Right cardiac atrium (tissue), 5 donors: Measurements from ENCODE around the gene PARD6A. TPM values are rescaled to one million over a fixed set of nuclear protein-coding genes. Genes with fewer than 3 reads are reported as not detected.

Source experiments
- ATAC-seq, 2 donors: fragments of 200-7000 bp; cut with Tn5 transposase; one replicate each; pipeline versions ENCODE4 v1.8.0 to v1.9.1; 2020; ENCODE audit warnings: moderate library complexity in 2 of 2, mild to moderate bottlenecking in 1 of 2
- DNase-seq, 3 donors: peaks; one replicate each; pipeline ENCODE4 v3.0.0-alpha.2; 2020
- H3K27ac ChIP-seq: one replicate; pipeline ENCODE4 v1.5.1; 2013; ENCODE audit warnings: mild to moderate bottlenecking, low read length, control low read depth, moderate library complexity
- H3K27me3 ChIP-seq: one replicate; pipeline ENCODE4 v1.6.1; 2013; ENCODE audit not compliant: control insufficient read depth, insufficient read depth
- H3K4me1 ChIP-seq: one replicate; pipeline ENCODE4 v1.6.1; 2013; ENCODE audit warnings: low read length; ENCODE audit not compliant: control insufficient read depth, insufficient read depth
- H3K4me3 ChIP-seq: one replicate; pipeline ENCODE4 v1.5.1; 2013; ENCODE audit warnings: low read length, control low read depth
- H3K9me3 ChIP-seq: one replicate; pipeline ENCODE4 v1.6.1; 2013; ENCODE audit warnings: low read length; ENCODE audit not compliant: control insufficient read depth
- WGBS: extraction: QIAGEN DNeasy Blood & Tissue Kit; methylation state at CpG from one replicate; pipeline ENCODE4 v1.1.7; 2013; 5-methylcytosine and 5-hydroxymethylcytosine counted together
- intact Hi-C, 4 donors: fragments of 100-400 bp; cut with DNase I; formaldehyde crosslinking; loops; one replicate each; pipeline versions ENCODE4 v1.11.0 to v1.14.0; 2022 to 2023
- polyA plus RNA-seq: library from polyadenylated mRNA; stranded (reverse); fragments of 200-250 nt; gene quantifications from one replicate; pipeline ENCODE4 v1.2.3, GENCODE V29; 2013
- total RNA-seq, 4 donors: library from RNA; stranded (reverse); fragmentation: NEBNext Ultra II Directional; extraction: Animal tissue kit (Norgen Biotek cat#: 25700); gene quantifications; one replicate each; pipeline ENCODE4 v1.2.1, GENCODE V29; 2021
- donor health status: healthy with polysubstance abuse.
- donor health status: DM: no; HTN: yes; CAD: no.
- donor health status: DM: no; HTN: no; CAD: no.
- donor health status: DM: no; HTN: yes; CAD: no; lungs with severe emphysema.
- donor health status: DM: yes; HTN: yes; CAD: no.

Gene PARD6A
- total and polyA plus RNA-seq, 5 donors: 3.1 to 3.5 (median 3.5) TPM

DNA sequence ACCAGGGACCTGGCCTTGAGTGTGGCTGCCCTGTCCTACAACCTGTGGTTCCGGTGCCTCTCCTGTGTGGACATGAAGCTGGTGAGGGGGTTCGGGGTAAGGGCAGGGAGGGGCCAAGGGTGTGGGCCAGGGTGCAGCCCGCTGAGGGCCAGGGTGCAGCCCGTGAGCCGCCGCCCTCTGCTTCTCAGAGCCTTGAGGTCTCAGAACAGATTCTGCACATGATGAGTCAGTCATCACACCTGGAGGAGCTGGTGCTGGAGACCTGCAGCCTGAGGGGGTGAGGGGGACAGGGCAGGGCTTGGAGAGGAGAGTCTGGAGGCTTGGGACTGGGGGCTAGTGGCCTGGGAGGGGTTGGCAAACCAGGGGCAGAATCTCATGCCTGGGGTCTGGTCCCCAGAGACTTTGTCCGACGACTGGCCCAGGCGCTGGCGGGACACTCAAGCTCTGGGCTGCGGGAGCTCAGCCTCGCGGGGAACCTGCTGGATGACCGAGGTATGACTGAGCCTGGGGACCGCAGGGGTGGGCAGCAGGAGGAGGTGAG lies 13.6 kb upstream of the PARD6A start:
- DNase-seq (peak in 1 of 3 donors; percentile 26), ATAC-seq (no peak)
- 71% methylated on average over 15 of the region's 15 CpGs for WGBS
- Histone ChIP-seq H3K27me3 (no peaks in the 10 kb centered on the region), H3K27ac (no peak overlapping the region), H3K4me3 (no peak overlapping the region), H3K9me3 (no peaks in the 10 kb centered on the region), H3K4me1 (no peaks in the 10 kb centered on the region)
- intact Hi-C loops: loop anchor here in 1 of 4 donors (10.0 kb wide), 1 partner anchor 82 kb away; the partner anchor contains the start of gene CTCF

DNA sequence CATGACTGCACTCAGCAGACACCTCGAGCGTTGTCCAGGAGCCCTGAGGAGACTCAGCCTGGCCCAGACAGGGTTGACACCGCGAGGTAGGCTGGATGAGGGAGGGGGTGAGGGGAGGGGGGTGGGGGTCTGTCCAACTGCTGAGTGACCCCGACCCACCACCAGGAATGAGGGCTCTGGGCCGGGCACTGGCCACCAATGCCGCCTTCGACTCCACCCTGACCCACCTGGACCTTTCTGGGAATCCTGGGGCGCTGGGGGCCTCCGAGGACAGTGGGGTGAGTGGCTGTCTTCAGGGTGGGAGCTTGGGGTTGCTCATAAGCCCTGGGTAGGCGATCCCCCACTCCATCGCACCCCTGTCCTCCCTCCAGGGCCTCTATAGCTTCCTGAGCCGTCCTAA lies 13.1 kb upstream of the PARD6A start:
- intact Hi-C loops: loop anchor here in 1 of 4 donors (10.0 kb wide), 1 partner anchor 83 kb away; the partner anchor contains the start of gene CTCF
- Histone ChIP-seq H3K27ac (no peak overlapping the region), H3K4me1 (no peaks in the 10 kb centered on the region), H3K9me3 (no peaks in the 10 kb centered on the region), H3K4me3 (no peak overlapping the region), H3K27me3 (no peaks in the 10 kb centered on the region)
- DNase-seq (peak in 1 of 3 donors; percentile 28), ATAC-seq (no peak)
- 69% methylated on average over 13 of the region's 13 CpGs for WGBS

GRCh38 chr16:67648088-67648763 lies 12.5 kb upstream of the PARD6A start:
- ATAC-seq (no peak), DNase-seq (peak in 1 of 3 donors; percentile 44)
- H3K27me3 ChIP-seq: no peaks in the 10 kb centered on the region
- peaks cover 2% of the 10 kb centered on the region for H3K4me1 ChIP-seq
- WGBS: 20% methylated on average over 65 of the region's 65 CpGs
- H3K27ac ChIP-seq: no peak overlapping the region
- no peak overlapping the region for H3K4me3 ChIP-seq
- intact Hi-C loops: loop anchor here in 1 of 4 donors (10.0 kb wide), 1 partner anchor 83 kb away; the partner anchor contains the start of gene CTCF
- H3K9me3 ChIP-seq: no peaks in the 10 kb centered on the region

DNA sequence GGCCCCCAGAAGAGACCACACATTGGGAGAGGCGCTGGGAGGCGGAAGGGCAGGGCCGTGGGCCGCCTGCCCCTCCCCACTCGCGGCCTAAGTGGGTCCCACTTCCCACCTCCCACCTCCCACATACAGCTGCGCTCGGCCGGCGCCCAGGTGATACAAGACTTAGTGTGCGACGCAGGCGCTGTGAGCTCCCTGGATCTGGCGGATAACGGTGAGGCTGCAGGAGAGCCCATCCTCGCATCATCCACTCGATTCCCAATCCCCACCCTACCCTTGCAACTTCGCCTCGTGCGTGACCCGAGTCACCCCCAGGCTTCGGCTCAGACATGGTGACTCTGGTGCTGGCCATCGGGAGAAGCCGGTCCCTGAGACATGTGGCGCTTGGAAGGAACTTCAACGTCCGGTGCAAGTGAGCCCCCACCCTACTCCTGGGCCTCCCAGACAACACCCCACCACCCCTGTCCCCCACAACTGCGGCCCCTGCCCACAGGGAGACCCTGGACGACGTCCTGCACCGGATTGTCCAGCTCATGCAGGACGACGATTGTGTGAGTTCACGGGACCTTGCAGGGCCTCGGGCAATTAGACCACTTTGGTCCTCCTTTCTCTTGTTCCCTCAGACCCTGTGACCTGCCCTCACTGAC lies 11.9 kb upstream of the PARD6A start:
- intact Hi-C loops: loop anchor here in 1 of 4 donors (10.0 kb wide), 1 partner anchor 84 kb away; the partner anchor contains the start of gene CTCF
- ATAC-seq: no peak
- no peak overlapping the region for H3K27ac ChIP-seq
- peak in 1 of 3 donors; percentile 38 for DNase-seq
- no peak overlapping the region for H3K4me3 ChIP-seq
- H3K4me1 ChIP-seq: peaks cover 2% of the 10 kb centered on the region
- 46% methylated on average over 35 of the region's 35 CpGs for WGBS
- H3K27me3 ChIP-seq: no peaks in the 10 kb centered on the region
- no peaks in the 10 kb centered on the region for H3K9me3 ChIP-seq

GRCh38 chr16:67649494-67649931 lies 11.2 kb upstream of the PARD6A start:
- Histone ChIP-seq H3K27ac (no peak overlapping the region), H3K27me3 (no peaks in the 10 kb centered on the region), H3K4me1 (peaks cover 2% of the 10 kb centered on the region), H3K4me3 (no peak overlapping the region), H3K9me3 (no peaks in the 10 kb centered on the region)
- intact Hi-C loops: loop anchor here in 1 of 4 donors (10.0 kb wide), 1 partner anchor 85 kb away; the partner anchor contains the start of gene CTCF
- DNase-seq (peak in 2 of 3 donors; percentile 72 to 74), ATAC-seq (peak; percentile 24 to 50)
- WGBS: 17% methylated on average over 34 of the region's 34 CpGs

DNA sequence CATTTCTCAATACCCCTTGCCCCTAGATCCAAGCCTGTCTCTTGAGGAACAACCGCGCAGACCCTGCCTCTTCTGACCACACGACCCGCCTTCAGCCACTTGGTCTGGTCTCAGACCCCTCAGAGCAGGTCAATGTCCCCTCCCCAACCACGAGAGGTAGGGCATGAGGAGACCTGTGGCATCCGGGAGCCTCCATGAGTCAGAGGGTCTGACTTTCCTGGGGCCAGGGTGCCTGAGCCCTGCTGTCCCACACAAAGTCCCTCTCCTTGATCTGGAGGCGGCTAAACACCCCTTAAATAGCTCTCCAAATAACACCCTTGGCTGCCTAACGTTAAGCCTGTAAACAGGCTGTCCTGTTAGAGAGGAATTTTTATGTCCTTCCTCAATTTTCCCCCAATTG lies 10.7 kb upstream of the PARD6A start:
- intact Hi-C loops: no loop called here

GRCh38 chr16:67651039-67651438 lies 9.7 kb upstream of the PARD6A start:
- ATAC-seq: no peak
- Histone ChIP-seq H3K4me3 (no peak overlapping the region), H3K27ac (no peak overlapping the region), H3K4me1 (peaks cover 2% of the 10 kb centered on the region), H3K9me3 (no peaks in the 10 kb centered on the region), H3K27me3 (no peaks in the 10 kb centered on the region)
- peak in 1 of 3 donors; percentile 10 for DNase-seq
- 92% methylated on average over 7 of the region's 7 CpGs for WGBS
- intact Hi-C loops: no loop called here

More for the DNA sequence above, 10.7 kb upstream of the PARD6A start:
- ATAC-seq (no peak), DNase-seq (peak in 1 of 3 donors; percentile 20)
- 60% methylated on average over 8 of the region's 8 CpGs for WGBS
- peaks cover 2% of the 10 kb centered on the region for H3K4me1 ChIP-seq
- H3K9me3 ChIP-seq: no peaks in the 10 kb centered on the region
- no peak overlapping the region for H3K4me3 ChIP-seq
- H3K27ac ChIP-seq: no peak overlapping the region
- H3K27me3 ChIP-seq: no peaks in the 10 kb centered on the region

GRCh38 chr16:67651847-67652246 lies 8.9 kb upstream of the PARD6A start:
- intact Hi-C loops: no loop called here
- Histone ChIP-seq H3K4me3 (no peak overlapping the region), H3K4me1 (peaks cover 2% of the 10 kb centered on the region), H3K27ac (no peak overlapping the region), H3K9me3 (no peaks in the 10 kb centered on the region), H3K27me3 (no peaks in the 10 kb centered on the region)
- WGBS: 85% methylated on average over 4 of the region's 4 CpGs
- DNase-seq: peak in 1 of 3 donors; percentile 25
- no peak for ATAC-seq

DNA sequence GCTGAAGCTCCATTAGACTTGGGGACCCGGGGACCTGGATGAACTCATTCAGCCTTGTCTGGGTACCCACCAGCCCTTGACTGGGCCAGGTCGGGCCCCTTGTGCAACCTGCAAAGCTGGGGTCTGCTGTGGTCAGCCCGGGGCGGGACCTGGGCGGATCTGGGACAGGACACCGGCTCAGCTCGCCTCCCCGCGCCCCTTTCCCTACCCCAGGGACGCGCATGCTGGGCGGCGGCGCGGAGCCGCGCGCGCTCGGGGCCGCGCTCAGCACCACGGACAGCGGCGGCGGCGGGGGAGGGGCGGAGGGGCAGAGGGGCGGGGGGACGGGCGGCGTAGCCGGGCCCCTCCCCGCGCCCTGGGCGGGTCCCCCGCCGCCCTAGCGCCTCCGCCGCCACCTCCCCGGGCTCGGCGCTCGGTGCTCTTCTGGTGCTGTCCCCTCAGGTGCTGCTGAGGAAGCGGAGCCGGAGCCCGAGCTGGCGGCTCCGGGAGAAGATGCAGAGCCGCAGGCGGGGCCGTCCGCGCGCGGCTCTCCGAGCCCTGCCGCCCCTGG lies 8.1 kb upstream of the PARD6A start:
- Histone ChIP-seq H3K9me3 (no peaks in the 10 kb centered on the region), H3K4me1 (peaks cover 2% of the 10 kb centered on the region), H3K27me3 (no peaks in the 10 kb centered on the region), H3K27ac (no peak overlapping the region), H3K4me3 (peak overlapping the region; percentile 45)
- ATAC-seq: peak in 1 of 2 donors; percentile 7
- WGBS: 3% methylated on average over 56 of the region's 59 CpGs
- DNase-seq: peak in 2 of 3 donors; percentile 58 to 68
- intact Hi-C loops: no loop called here

- peaks cover 2% of the 10 kb centered on the region for H3K4me1 ChIP-seq
- 13% methylated on average over 68 of the region's 68 CpGs for WGBS
- DNase-seq (peak in 1 of 3 donors; percentile 54), ATAC-seq (no peak)
- H3K9me3 ChIP-seq: no peaks in the 10 kb centered on the region
- no peak overlapping the region for H3K27ac ChIP-seq
- peak overlapping the region; percentile 45 for H3K4me3 ChIP-seq
- intact Hi-C loops: no loop called here
- no peaks in the 10 kb centered on the region for H3K27me3 ChIP-seq
These were observed 7.5 kb upstream of the PARD6A start for GRCh38 chr16:67653128-67653788.
